ENCODE data around the gene LEF1.
A peak's percentile ranks its signal among the peaks of the same experiment; 100 is the strongest.

The LEF1 gene

GRCh38 chr4:108155373-108155772 is 13.4 kb downstream of the LEF1 start:
- no peak overlapping the region for H3K14ac ChIP-seq (ENCODE audit: low read length)
- no peaks in the 10 kb centered on the region for H3K36me3 ChIP-seq (replicated peaks in 1 of 2; ENCODE audit: control insufficient read depth in 2 of 2, insufficient read depth in 2 of 2, low read length in 2 of 2)
- H3K9me3 ChIP-seq (replicated peaks in 1 of 2; ENCODE audit: control insufficient read depth in 2 of 2, insufficient read depth in 1 of 2, low read depth in 1 of 2, low read length in 2 of 2), result peaks cover 0 to 2% of the 10 kb centered on the region in 2 donors
- H2BK5ac ChIP-seq (ENCODE audit: low read length), result no peak overlapping the region
- H3K27ac ChIP-seq (replicated peaks; ENCODE audit: low read length), result no peak overlapping the region
- no peak overlapping the region for H3K18ac ChIP-seq (ENCODE audit: low read length)
- H3K4ac ChIP-seq (ENCODE audit: low read length), result no peak overlapping the region
- WGBS, 2 donors (ENCODE audit: extremely low coverage in 2 of 2, insufficient read length in 2 of 2, insufficient replicate concordance in 1 of 2), result no CpG with 5 or more reads among the region's 7 CpGs
- no peak overlapping the region for H3K4me2 ChIP-seq (ENCODE audit: insufficient read depth, low read length, poor library complexity, severe bottlenecking)
- no peak overlapping the region for H3K9ac ChIP-seq (ENCODE audit: low read depth, low read length, poor library complexity)
- H2BK12ac ChIP-seq (ENCODE audit: low read length), result no peak overlapping the region
- no peak overlapping the region for H2AFZ ChIP-seq (ENCODE audit: low read length)
- no peak overlapping the region for H2BK15ac ChIP-seq (ENCODE audit: low read length)
- no peak overlapping the region for H2AK5ac ChIP-seq (ENCODE audit: low read depth, low read length)
- H2BK120ac ChIP-seq (ENCODE audit: low read depth, low read length), result no peak overlapping the region
- H3K79me1 ChIP-seq (ENCODE audit: low read depth, low read length), result no peaks in the 10 kb centered on the region
- no peak overlapping the region for H3K23ac ChIP-seq (ENCODE audit: low read depth, low read length, poor library complexity)
- no peak overlapping the region for H3K4me3 ChIP-seq (ENCODE audit: low read length in 2 of 2)
- H4K8ac ChIP-seq (ENCODE audit: low read depth, low read length), result no peak overlapping the region
- no peaks in the 10 kb centered on the region for H3K4me1 ChIP-seq (ENCODE audit: control insufficient read depth in 2 of 2, insufficient read depth in 1 of 2, low read depth in 1 of 2, low read length in 2 of 2)
- no peaks in the 10 kb centered on the region for H3K27me3 ChIP-seq (ENCODE audit: control insufficient read depth in 3 of 3, insufficient read depth in 3 of 3, low read depth in 1 of 3, low read length in 3 of 3)
- peak; percentile 18 for DNase-seq (ENCODE audit: low spot score)
- no peak overlapping the region for H4K91ac ChIP-seq (ENCODE audit: low read depth, low read length, poor library complexity)

- Histone ChIP-seq H2BK120ac (ENCODE audit: low read depth, low read length) (no peak overlapping the region), H2AK5ac (ENCODE audit: low read depth, low read length) (no peak overlapping the region), H3K27me3 (ENCODE audit: control insufficient read depth in 3 of 3, insufficient read depth in 3 of 3, low read depth in 1 of 3, low read length in 3 of 3) (no peaks in the 10 kb centered on the region), H3K79me1 (ENCODE audit: low read depth, low read length) (no peaks in the 10 kb centered on the region), H3K4me1 (ENCODE audit: control insufficient read depth in 2 of 2, insufficient read depth in 1 of 2, low read depth in 1 of 2, low read length in 2 of 2) (no peaks in the 10 kb centered on the region), H4K8ac (ENCODE audit: low read depth, low read length) (no peak overlapping the region), H3K9me3 (replicated peaks in 1 of 2; ENCODE audit: control insufficient read depth in 2 of 2, insufficient read depth in 1 of 2, low read depth in 1 of 2, low read length in 2 of 2) (peaks cover 0 to 2% of the 10 kb centered on the region in 2 donors), H4K91ac (ENCODE audit: low read depth, low read length, poor library complexity) (no peak overlapping the region), H2BK15ac (ENCODE audit: low read length) (no peak overlapping the region), H3K18ac (ENCODE audit: low read length) (no peak overlapping the region), H3K4ac (ENCODE audit: low read length) (no peak overlapping the region), H3K4me3 (ENCODE audit: low read length in 2 of 2) (peak overlapping the region in 1 of 2 donors; percentile 33), H3K14ac (ENCODE audit: low read length) (no peak overlapping the region), H3K36me3 (replicated peaks in 1 of 2; ENCODE audit: control insufficient read depth in 2 of 2, insufficient read depth in 2 of 2, low read length in 2 of 2) (no peaks in the 10 kb centered on the region), H3K4me2 (ENCODE audit: insufficient read depth, low read length, poor library complexity, severe bottlenecking) (no peak overlapping the region), H3K27ac (replicated peaks; ENCODE audit: low read length) (no peak overlapping the region), H2BK5ac (ENCODE audit: low read length) (no peak overlapping the region), H3K9ac (ENCODE audit: low read depth, low read length, poor library complexity) (no peak overlapping the region), H3K23ac (ENCODE audit: low read depth, low read length, poor library complexity) (no peak overlapping the region), H2AFZ (ENCODE audit: low read length) (no peak overlapping the region), H2BK12ac (ENCODE audit: low read length) (no peak overlapping the region)
- no peak for DNase-seq (ENCODE audit: low spot score)
- WGBS, 2 donors (ENCODE audit: extremely low coverage in 2 of 2, insufficient read length in 2 of 2, insufficient replicate concordance in 1 of 2), result no CpG with 5 or more reads among the region's 1 CpG
Observed at GRCh38 chr4:108152980-108153379, 15.8 kb downstream of the LEF1 start.

- Histone ChIP-seq H3K18ac (ENCODE audit: low read length) (no peak overlapping the region), H3K9me3 (replicated peaks in 1 of 2; ENCODE audit: control insufficient read depth in 2 of 2, insufficient read depth in 1 of 2, low read depth in 1 of 2, low read length in 2 of 2) (peaks cover 0 to 2% of the 10 kb centered on the region in 2 donors), H3K4me3 (ENCODE audit: low read length in 2 of 2) (no peak overlapping the region), H3K4me2 (ENCODE audit: insufficient read depth, low read length, poor library complexity, severe bottlenecking) (no peak overlapping the region), H3K14ac (ENCODE audit: low read length) (no peak overlapping the region), H3K36me3 (replicated peaks in 1 of 2; ENCODE audit: control insufficient read depth in 2 of 2, insufficient read depth in 2 of 2, low read length in 2 of 2) (no peaks in the 10 kb centered on the region), H4K8ac (ENCODE audit: low read depth, low read length) (no peak overlapping the region), H3K27me3 (ENCODE audit: control insufficient read depth in 3 of 3, insufficient read depth in 3 of 3, low read depth in 1 of 3, low read length in 3 of 3) (no peaks in the 10 kb centered on the region), H4K91ac (ENCODE audit: low read depth, low read length, poor library complexity) (no peak overlapping the region), H2BK15ac (ENCODE audit: low read length) (no peak overlapping the region), H2BK120ac (ENCODE audit: low read depth, low read length) (no peak overlapping the region), H3K4me1 (ENCODE audit: control insufficient read depth in 2 of 2, insufficient read depth in 1 of 2, low read depth in 1 of 2, low read length in 2 of 2) (peaks cover 0 to 1% of the 10 kb centered on the region in 2 donors), H3K23ac (ENCODE audit: low read depth, low read length, poor library complexity) (no peak overlapping the region), H3K4ac (ENCODE audit: low read length) (no peak overlapping the region), H2AFZ (ENCODE audit: low read length) (no peak overlapping the region), H3K79me1 (ENCODE audit: low read depth, low read length) (no peaks in the 10 kb centered on the region), H2AK5ac (ENCODE audit: low read depth, low read length) (no peak overlapping the region), H2BK12ac (ENCODE audit: low read length) (no peak overlapping the region), H3K9ac (ENCODE audit: low read depth, low read length, poor library complexity) (no peak overlapping the region), H2BK5ac (ENCODE audit: low read length) (no peak overlapping the region), H3K27ac (replicated peaks; ENCODE audit: low read length) (no peak overlapping the region)
- DNase-seq (ENCODE audit: low spot score), result no peak
- no CpG with 5 or more reads among the region's 3 CpGs for WGBS, 2 donors (ENCODE audit: extremely low coverage in 2 of 2, insufficient read length in 2 of 2, insufficient replicate concordance in 1 of 2)
Observed at GRCh38 chr4:108149588-108150380, 18.9 kb downstream of the LEF1 start.

- H2BK120ac ChIP-seq (ENCODE audit: low read depth, low read length), result no peak overlapping the region
Observed at GRCh38 chr4:108148316-108148715, 20.4 kb downstream of the LEF1 start.

More at GRCh38 chr4:108148316-108148715, 20.4 kb downstream of the LEF1 start:
- H3K9me3 ChIP-seq (replicated peaks in 1 of 2; ENCODE audit: control insufficient read depth in 2 of 2, insufficient read depth in 1 of 2, low read depth in 1 of 2, low read length in 2 of 2), result peaks cover 0 to 2% of the 10 kb centered on the region in 2 donors
- H3K27ac ChIP-seq (replicated peaks; ENCODE audit: low read length), result no peak overlapping the region
- H3K4ac ChIP-seq (ENCODE audit: low read length), result no peak overlapping the region
- H3K14ac ChIP-seq (ENCODE audit: low read length), result no peak overlapping the region
- H2BK15ac ChIP-seq (ENCODE audit: low read length), result no peak overlapping the region
- WGBS, 2 donors (ENCODE audit: extremely low coverage in 2 of 2, insufficient read length in 2 of 2, insufficient replicate concordance in 1 of 2), result no CpG with 5 or more reads among the region's 1 CpG
- no peak overlapping the region for H3K4me3 ChIP-seq (ENCODE audit: low read length in 2 of 2)
- no peak overlapping the region for H3K9ac ChIP-seq (ENCODE audit: low read depth, low read length, poor library complexity)
- H3K23ac ChIP-seq (ENCODE audit: low read depth, low read length, poor library complexity), result no peak overlapping the region
- no peak overlapping the region for H2AFZ ChIP-seq (ENCODE audit: low read length)
- H3K4me1 ChIP-seq (ENCODE audit: control insufficient read depth in 2 of 2, insufficient read depth in 1 of 2, low read depth in 1 of 2, low read length in 2 of 2), result peaks cover 5 to 9% of the 10 kb centered on the region in 2 donors
- no peak overlapping the region for H3K4me2 ChIP-seq (ENCODE audit: insufficient read depth, low read length, poor library complexity, severe bottlenecking)
- no peak overlapping the region for H2BK5ac ChIP-seq (ENCODE audit: low read length)
- no peak overlapping the region for H2AK5ac ChIP-seq (ENCODE audit: low read depth, low read length)
- H3K27me3 ChIP-seq (ENCODE audit: control insufficient read depth in 3 of 3, insufficient read depth in 3 of 3, low read depth in 1 of 3, low read length in 3 of 3), result no peaks in the 10 kb centered on the region
- no peak overlapping the region for H2BK12ac ChIP-seq (ENCODE audit: low read length)
- no peaks in the 10 kb centered on the region for H3K36me3 ChIP-seq (replicated peaks in 1 of 2; ENCODE audit: control insufficient read depth in 2 of 2, insufficient read depth in 2 of 2, low read length in 2 of 2)
- H3K18ac ChIP-seq (ENCODE audit: low read length), result no peak overlapping the region
- H3K79me1 ChIP-seq (ENCODE audit: low read depth, low read length), result peaks cover 1% of the 10 kb centered on the region
- no peak for DNase-seq (ENCODE audit: low spot score)
- no peak overlapping the region for H4K91ac ChIP-seq (ENCODE audit: low read depth, low read length, poor library complexity)
- H4K8ac ChIP-seq (ENCODE audit: low read depth, low read length), result no peak overlapping the region
